ENCODE data around the gene XXYLT1.

GRCh38 chr3:195256639-195257453, 14.1 kb downstream of the XXYLT1 start:
- TF ChIP-seq JUND (IDR thresholded peaks at IDR 0.05; ENCODE audit: low read length) (no peak), MAX (IDR thresholded peaks at IDR 0.05) (no peak)
